ENCODE measurements around the gene RAB31.

RAB31 gene

DNA sequence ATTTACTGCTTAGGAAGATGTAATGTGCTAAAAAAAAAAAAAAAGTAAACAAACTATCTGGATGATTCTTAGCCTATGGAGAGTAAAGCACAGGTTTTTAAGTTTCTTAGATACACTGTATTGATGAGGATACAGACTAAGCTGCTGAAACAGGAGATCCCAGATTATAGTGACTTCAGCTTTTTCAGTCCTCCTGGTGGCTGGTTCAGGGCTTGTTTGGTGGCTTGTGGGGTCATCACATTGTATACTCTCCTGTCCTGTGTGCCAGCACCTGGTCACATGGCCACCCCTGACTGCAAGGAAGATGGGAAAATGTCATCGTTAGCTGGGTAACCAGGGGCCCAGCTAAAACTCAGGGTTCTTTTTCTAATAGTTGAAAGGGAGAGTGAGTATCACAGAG lies 31.4 kb downstream of the RAB31 start:
- no peak for DNase-seq

DNA sequence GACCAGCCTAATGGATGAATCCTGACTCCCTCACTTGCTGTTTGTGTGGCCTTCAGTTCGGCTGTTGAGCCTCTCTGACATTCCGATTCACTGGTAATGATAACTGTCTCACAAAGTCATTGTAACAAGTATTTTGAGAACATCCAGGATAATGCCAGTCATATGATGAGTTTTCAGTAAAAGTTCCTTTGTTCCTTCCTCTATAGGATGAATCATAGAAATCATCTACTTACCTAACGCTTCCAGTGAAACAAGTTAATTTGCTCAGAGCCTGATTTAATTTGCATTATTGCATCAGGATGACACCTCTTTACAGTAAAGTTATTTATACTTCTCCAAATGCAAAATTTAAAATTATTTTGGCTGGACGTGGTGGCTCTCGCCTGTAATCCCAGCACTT lies 32.0 kb downstream of the RAB31 start:
- no peak for DNase-seq

DNA sequence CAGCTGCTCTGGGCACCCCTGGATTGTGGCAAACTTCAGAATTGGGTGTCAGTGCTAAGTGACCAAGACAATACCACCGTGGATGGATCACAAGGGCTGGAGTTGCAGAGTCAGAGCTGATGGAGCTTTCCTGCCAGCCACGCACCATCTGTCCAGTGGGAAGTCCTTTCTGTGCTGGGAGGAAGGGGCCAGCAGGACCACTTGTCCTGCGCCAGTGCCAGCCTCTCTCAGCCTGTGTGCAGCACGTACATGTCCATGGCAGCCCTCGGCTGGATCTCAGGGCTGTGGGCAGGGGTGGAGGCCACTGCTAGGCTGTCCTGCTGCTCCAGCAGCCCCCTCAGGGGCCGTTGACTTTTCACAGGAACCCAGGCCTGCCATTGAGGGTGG lies 33.3 kb downstream of the RAB31 start:
- DNase-seq: no peak

DNA sequence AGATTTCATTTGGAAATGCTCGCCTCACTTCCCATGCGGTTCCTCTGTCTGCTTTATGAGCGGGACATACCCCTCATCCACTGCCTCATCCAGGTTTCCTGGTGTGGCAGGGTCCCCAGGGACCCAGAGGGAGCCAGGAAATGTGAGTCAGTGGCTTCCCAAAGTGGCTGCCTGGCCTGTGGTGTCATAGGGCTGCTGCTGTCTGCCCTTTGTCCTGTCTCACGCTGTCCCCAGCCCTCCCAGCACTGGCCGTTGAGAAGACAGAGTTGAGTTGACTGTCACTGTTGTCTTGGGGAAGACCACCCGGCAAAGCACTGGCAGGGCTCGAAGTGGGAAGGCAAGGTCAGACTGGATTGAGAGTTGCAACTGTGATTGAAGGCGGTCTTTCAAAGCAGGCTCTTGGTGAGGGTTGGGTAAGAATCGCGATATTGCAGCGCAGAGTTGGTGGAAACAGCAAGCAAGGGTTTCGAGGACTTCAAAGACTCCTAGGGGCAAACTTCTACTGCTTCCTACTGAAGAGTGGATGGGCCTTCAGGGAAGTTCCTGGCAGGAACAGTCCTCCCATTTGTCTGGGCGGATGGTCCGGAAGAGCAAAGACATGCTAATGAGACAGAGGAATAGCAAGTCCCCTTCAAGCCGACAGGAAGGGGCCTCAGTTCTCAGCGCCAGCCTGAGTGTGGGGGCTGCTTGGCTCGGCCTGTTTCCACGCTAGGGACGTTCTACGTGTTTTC lies 33.9 kb downstream of the RAB31 start:
- DNase-seq: no peak

DNA sequence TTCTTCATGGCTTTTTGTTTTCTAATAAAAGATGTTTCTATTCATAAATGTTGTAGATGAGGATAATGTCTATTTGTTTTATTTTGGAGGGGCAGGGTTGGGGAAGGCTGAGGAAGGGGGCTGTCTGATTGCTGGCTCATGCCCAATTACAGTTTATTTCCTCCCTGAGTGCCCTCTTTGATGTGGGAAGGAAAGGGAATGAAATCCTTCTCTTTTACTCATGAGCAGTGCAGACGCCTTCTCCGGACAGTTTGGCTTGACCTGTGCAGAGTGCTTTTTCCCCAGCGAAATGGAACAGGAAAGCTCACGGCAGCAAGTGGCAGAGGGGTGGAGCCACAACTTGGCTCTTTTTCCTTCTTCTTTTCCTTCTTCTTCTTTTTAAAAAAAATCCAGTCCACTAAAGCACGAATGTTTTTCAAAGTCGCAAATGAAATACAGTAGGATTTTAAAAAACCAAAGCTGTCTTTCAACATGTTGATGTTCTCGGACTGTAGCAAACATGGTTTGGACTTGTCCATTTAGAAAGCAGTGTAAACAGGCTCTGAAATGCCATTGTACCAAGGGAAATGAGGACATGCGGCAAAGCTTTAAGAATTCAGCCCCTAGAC lies 34.5 kb downstream of the RAB31 start:
- no peak for DNase-seq

DNA sequence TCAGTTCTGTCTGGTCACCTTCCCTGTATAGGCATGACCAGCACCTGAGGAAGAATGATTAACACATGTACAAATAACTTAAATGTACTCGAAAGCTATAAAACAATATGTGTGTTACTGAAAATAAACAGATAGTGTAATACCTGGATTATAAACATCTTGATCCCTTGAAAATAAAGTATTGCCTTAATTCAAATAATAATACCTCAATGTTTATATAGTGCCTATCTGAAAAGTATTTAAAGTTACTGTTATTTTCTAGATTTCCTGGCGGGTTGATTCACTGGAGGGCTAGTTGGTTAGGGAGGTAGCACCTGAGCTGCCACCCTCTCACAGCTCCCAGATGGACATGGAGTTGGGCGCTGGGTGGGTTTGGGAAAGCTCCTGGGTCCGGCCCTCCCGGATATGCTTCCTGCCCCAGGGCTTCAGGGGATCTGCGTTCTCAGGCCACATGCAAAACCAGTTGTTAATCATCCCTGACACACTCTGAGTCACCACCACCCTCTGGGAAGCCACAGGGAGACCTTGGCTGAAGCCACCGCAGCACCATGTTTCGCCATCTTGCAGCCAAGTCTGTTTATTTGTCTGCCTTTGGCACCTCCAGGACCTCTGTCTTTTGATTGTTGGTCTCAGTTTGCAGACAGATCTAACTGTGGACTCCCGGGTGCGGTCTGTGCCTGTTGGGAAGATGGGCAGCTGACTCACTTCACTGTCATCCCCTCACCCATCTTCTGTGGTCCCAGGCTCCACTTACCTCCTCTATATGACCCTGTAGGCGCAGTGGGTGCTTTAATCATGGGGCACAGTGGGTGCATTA lies 35.3 kb downstream of the RAB31 start:
- DNase-seq: no peak

DNA sequence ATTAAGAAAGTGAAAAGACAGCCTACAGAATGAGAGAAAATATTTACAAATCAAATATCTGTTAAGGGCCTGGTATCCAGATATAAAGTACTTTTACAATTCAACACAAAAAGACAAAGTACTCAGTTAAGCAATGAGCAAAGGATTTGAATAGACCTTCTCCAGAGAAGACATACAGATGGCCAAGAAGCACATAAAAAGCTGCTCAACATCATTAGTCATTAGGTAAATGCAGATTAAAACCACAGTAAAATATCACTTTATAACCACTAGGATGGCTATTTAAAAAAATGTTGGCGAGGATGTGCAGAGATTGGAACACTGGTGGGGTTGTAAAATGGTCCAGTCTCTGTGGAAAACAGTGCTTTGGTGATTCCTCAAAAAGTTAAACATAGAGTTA lies 38.9 kb downstream of the RAB31 start:
- no peak for DNase-seq

DNA sequence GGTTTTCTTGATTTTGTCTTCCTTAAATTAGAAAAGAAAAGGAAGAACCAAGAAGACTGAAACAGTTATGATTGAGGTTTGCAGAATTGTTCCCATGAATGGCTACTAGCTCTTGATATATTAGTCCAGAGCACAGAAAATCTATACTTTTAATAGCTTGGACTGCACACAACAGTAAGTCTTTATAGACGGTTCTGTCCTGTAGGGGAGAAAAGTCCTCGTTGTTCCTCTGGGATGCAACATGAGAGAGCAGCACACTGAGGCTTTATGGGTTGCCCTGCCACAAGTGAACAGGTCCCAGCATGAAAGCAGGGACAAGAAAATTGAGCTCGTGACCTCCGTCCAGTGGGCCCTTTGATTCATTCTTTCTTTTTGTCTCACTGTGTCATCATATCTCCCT lies 41.5 kb downstream of the RAB31 start:
- no peak for DNase-seq

DNA sequence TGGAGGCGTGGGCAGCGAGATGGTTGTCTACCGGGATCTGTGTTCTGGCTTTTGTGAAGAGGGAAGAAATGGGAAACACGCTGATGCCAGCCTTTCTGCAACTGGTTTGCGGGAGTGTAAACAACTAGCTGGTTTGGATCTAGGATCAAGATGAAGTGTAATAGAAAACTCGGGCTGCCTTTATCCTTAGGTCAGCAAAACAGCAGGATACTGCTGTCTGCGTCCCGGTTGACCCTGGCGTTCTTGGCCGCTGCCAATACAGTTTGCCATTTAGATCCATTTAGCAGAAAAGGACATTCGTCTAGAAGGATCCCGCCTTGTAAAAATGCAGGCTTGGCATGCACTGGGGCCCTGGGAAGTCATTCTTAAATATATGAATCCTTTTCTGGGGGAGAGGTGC lies 42.0 kb downstream of the RAB31 start:
- no peak for DNase-seq

DNA sequence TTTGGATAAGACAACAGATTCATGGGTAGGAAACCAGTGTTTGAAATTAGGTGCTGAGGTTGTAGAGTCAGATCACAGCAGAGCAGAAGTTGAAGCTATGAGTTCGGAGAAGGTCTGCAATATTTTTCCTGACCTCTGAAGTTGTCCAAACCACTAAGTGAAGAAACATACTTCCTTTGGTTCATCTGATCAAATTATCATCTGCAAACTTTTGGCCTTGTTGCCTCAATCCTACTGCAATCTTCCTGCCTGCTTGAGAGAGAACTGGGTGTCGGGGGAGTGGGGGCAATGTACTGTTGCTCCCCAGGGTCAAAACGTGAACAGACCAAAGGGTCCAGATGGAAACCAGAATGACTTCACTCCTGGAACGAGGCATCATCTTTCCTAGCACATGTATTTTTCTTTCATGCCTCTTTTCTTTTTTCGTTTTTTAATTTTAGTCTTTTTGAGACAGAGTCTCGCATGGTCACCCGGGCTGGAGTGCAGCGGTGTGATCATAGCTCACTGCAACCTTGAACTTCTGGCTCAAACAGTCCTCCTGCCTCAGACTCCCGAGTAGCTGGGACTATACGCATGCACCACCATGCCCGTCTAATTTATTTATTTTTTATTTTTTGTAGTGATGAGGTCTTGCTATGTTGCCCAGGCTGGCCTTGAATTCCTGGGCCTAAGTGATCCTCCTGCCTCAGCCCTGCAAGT lies 42.7 kb downstream of the RAB31 start:
- no peak for DNase-seq

DNA sequence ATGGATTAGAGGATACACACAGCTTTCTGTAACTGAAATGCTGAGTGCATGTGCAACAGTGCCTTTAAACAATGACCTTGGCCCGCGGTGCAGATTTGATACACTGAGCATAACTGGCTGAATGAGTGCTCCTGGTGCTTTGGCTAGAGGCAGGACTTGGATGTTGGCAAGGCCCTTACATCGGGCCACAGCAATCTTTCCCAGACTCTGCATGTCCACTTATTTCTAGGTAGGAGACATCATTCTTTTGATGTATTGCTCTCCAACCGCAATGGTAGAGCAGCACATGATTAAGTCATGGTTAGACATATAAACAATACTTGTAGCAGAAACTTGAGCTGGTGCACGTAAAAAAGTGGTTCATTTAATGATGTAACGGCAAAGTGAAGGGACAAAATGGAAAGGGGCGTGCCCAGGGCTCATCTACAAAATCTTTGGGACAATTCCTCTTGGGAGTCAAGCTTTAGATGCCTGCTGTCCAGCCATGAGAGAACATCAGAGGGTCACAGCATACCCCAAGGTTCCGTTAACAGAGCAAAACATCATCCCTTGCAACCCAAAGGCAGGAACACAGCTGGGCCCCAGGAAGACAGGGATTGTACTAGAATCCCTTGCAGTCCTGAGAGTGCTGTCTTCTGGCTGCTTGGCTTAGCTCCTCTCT lies 43.4 kb downstream of the RAB31 start:
- DNase-seq: no peak

DNA sequence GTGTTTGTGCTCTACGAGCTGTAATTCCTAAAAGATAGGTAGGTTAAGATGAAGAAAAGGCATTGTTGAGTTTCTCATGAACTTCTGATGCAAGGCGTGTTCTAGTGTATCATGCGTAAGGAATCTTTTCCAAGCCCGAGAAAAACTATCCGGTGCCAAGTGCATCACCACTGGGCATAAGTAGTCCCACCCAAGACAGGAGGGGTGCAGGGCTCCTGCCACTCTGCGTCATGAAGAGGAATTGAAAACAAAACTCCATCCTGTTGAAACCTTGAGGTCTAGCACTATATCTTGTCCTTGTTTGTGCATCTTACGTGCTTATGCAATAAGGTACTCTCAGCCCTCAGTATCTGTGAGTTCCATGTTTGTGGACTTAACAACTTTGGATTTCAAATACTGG lies 45.7 kb downstream of the RAB31 start:
- DNase-seq: no peak

DNA sequence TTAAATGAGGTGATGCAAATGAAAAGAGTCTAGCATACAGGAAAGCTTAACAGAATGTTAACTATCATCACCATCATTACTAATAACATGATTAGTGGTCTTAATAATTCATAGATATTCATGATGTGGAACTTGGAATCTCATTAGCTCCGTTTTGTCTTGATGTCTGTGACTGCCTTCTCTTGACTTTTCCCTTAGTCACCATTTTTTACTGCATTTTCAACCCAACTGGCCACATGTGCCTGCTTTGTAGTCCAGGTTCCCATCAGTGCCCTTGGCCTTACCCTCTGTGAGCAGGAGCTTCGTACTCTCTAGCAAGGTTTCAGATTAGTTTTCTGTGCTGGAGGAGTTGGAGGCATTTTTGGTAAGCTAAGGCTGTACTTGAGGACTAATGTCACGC lies 47.0 kb downstream of the RAB31 start:
- no peak for DNase-seq

DNA sequence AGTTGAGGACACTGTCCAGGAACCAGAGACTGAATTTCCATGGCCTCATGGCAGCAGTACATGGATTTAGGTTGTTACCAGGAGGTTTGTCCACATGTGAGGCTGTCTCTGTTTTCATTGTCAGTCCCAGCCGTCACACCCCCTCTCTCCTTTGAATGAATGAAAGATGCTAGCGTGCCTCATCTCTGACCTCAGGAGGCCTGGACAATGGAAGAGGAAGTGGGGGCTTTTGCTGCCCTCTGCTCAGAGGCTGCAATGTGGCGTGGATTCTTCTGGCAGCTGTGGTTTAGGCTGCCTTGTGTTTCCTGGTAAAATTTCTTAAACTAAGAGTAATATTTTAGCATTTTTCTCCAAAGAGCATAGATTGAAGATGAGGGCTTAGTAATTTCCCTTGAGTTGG lies 47.5 kb downstream of the RAB31 start:
- no peak for DNase-seq

DNA sequence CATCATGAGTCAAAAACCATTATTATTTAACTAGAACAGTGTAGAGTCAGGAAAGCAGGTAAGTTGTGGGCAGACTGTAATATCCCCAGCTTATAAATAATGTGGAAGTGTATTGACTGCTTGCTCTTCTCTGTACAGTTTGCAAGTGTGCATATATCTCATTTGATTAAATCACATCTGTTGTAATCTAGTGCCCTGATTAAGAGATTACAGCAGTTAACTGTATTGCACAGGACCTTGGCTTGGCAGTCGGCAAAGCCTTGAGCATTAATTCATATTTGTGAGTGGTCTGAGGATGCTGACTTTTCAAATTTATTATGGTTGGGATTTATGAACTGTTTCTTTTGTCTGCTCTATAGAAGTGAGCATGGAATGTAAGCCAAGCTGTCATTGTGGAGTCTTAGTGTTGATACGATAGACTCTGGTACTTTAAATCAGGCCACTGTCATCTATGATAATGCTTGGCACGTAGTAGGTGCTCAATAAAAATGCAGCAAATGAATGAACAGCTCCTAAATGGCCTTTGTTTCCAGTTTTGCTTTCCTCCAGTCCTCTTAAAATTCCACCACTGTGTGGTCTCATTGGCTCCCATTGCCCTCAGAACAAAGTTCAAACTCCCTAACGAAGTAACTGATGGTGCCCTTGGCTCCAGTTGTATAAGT lies 48.3 kb downstream of the RAB31 start:
- no peak for DNase-seq

DNA sequence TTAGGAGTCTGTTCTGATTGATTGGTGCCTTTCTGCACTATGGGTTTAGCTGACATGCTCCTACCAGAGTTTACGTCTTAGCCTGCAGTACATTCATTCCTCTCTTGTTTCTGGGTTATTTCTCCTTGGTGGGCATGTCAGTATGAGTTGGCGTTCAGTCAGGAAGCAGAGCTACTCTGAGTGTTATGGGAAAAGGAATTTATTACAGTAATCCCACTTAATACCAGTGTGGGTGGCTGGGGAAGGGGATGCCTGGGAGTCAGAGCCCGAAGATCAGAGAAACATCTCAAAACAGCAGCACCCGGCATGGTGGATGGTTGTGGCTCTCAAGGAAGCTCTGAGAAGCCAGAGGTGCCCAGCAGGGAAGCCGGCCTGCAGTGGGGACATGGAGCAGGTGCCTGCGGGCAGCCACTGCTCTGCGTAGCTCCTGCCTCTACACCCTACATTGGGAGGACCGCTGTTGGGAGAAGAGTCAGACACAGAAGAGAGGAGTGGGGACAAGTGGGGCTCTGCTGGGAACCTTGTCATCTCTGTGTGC lies 48.9 kb downstream of the RAB31 start:
- DNase-seq: no peak

DNA sequence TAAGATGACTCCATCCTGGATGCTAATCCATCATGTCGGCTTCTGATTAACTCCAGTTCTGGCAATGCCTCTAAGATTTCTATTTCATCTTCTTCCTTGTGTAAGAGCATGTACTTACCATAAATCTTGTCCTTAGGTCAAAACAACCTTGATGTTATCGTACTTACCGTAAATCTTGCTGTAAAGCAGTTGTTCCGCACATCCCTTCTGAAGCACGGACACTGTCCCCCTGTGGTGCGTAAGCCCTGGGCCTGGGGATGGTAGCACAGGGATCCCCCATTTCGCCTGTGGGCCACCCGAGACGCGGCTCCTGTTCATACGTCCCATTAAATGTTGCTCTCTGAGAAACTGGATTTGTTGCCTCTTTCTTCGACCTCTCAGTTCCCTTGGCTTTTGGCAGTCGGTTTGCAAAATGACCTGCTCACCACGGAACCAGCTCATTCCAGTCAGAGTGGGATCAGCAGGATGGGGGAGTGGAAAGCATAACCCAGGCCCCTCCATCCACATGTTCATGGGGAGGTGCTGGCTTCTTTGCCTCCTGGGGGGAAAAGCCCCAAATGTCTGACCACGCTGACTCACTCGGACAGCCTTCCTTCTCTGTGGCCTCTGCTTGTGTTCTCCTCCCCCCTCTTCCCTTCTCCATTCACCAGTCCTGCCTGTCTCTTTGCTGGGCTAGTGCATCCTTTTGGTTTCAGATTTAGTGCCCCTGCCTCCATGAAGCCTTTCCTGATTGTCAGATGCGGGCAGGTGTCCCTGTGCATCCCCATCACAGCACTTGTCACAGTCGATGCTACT lies 49.9 kb downstream of the RAB31 start:
- DNase-seq: no peak

DNA sequence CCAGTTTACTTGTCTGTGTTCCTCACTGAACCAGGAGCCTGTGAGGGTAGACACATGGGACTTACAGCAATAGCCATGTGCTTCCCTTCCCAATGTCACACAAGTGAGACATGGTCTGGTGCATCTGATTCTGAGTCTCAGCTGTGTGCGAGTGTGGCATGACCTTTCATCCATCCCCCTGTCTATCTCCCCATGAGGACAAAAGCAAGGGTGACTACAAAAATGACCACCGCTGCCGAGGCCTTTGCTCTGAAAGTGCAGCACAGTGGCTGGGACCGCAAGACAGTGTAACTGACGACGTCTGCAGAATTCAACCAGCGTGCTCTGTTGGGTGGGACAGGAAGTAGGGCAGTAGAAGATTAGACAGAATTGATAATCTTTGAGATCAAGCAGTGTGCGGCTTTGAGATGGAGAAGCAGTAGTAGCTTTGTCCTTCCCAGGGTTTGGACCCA lies 50.5 kb downstream of the RAB31 start:
- DNase-seq: no peak

DNA sequence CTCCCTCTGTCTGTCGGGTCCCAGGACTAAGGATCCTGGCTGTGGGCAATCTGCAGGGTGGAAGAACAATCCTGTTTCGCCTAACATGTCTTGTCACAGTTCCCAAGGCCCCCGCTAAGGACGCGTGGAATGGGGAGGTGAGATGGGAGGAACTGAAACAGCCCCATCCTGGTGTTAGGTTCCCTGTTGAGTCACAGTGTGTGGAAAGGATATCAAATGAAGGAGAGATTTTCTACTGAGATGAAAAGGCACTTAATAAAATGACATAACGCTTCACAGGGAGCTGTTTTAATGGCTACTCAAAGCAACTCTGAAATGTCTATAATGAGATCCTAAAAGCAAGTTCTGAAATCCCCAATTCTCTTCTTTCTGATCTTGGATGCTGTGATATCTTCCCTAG lies 52.5 kb downstream of the RAB31 start:
- no peak for DNase-seq

DNA sequence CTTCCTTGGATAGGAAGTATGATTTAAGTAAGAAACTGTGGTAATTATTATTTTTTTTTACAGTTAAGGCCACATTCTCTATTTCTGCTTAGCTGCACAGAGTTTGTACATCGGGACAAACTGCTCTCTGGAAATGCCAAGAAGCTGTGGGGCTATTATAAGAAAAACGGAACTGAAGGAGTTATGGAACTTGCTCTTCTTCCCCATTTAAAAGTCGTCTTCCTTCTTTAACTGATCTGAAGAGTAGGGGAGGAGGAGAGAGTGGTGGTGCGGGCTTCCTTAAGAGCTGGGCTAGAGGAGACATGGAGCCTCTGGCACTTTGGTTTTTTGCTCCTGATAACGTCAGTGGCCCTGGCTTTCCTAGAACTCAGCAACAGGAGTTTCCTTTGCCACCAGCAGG lies 54.4 kb downstream of the RAB31 start:
- DNase-seq: no peak

DNA sequence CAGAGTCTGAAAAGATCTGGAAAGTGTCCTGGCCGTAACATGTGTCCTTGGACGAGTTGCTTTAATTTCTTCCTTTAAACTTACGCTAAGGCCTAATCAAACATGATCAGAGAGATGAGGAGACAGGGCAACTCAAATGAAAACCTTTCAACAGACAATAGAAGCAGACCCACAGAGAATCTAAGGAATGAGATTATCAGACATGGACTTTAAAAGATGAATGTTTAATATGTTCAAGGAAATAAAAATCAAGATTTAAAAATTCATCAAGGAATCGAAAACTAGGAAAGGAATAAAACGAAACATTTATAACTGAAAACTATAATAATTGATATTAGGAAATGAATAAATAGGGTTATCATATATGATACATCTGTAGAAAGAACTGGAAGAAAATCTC lies 55.1 kb downstream of the RAB31 start:
- no peak for DNase-seq
